ENCODE data around the gene TOX3. TPM values are rescaled to one million over a fixed set of nuclear protein-coding genes. Genes with fewer than 3 reads are reported as not detected.

Gene TOX3
- total and polyA plus RNA-seq, 4 donors = 1.3 to 3.5 (median 2.4) TPM

DNA sequence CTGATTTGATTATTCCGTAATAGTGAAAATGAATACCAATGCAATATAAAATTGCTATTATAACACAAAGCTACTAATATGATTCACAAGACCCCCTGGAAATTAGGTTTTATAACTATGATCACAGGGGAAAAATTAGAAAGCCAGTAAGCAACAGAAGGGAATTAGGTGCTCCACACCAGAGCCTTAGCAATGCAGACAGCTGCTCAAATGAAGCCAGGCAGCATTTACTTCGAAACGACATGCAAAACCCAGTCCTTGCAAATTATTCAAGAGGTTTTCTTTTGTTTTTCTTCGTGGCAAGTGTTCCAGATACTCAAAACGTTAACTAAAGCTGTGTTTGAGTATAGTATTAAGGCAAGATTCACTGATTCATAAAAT, 47.9 kb downstream of the TOX3 start:
- H3K27ac ChIP-seq (ENCODE audit: low read depth in 1 of 2, low read length in 2 of 2) = no peak overlapping the region
- peaks cover 5 to 34% (median 31%) of the 10 kb centered on the region in 4 donors for H3K4me1 ChIP-seq (ENCODE audit: control insufficient read depth in 4 of 4, insufficient read depth in 4 of 4, low read length in 3 of 4)
- no peaks in the 10 kb centered on the region for H3K9me3 ChIP-seq (ENCODE audit: control insufficient read depth in 4 of 4, low read length in 3 of 4)
- TF ChIP-seq, protein P1, sequence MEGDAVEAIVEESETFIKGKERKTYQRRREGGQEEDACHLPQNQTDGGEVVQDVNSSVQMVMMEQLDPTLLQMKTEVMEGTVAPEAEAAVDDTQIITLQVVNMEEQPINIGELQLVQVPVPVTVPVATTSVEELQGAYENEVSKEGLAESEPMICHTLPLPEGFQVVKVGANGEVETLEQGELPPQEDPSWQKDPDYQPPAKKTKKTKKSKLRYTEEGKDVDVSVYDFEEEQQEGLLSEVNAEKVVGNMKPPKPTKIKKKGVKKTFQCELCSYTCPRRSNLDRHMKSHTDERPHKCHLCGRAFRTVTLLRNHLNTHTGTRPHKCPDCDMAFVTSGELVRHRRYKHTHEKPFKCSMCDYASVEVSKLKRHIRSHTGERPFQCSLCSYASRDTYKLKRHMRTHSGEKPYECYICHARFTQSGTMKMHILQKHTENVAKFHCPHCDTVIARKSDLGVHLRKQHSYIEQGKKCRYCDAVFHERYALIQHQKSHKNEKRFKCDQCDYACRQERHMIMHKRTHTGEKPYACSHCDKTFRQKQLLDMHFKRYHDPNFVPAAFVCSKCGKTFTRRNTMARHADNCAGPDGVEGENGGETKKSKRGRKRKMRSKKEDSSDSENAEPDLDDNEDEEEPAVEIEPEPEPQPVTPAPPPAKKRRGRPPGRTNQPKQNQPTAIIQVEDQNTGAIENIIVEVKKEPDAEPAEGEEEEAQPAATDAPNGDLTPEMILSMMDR (IDR thresholded peaks at IDR 0.05; ENCODE audit: low read depth, low read length, missing input control) = no peak
- TF ChIP-seq, protein P2, sequence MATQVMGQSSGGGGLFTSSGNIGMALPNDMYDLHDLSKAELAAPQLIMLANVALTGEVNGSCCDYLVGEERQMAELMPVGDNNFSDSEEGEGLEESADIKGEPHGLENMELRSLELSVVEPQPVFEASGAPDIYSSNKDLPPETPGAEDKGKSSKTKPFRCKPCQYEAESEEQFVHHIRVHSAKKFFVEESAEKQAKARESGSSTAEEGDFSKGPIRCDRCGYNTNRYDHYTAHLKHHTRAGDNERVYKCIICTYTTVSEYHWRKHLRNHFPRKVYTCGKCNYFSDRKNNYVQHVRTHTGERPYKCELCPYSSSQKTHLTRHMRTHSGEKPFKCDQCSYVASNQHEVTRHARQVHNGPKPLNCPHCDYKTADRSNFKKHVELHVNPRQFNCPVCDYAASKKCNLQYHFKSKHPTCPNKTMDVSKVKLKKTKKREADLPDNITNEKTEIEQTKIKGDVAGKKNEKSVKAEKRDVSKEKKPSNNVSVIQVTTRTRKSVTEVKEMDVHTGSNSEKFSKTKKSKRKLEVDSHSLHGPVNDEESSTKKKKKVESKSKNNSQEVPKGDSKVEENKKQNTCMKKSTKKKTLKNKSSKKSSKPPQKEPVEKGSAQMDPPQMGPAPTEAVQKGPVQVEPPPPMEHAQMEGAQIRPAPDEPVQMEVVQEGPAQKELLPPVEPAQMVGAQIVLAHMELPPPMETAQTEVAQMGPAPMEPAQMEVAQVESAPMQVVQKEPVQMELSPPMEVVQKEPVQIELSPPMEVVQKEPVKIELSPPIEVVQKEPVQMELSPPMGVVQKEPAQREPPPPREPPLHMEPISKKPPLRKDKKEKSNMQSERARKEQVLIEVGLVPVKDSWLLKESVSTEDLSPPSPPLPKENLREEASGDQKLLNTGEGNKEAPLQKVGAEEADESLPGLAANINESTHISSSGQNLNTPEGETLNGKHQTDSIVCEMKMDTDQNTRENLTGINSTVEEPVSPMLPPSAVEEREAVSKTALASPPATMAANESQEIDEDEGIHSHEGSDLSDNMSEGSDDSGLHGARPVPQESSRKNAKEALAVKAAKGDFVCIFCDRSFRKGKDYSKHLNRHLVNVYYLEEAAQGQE (IDR thresholded peaks at IDR 0.05) = no peak
- TF ChIP-seq SP1 (IDR thresholded peaks at IDR 0.05) = no peak
- no peak for TF ChIP-seq RXRA (IDR thresholded peaks at IDR 0.05)
- TF ChIP-seq, protein P3, sequence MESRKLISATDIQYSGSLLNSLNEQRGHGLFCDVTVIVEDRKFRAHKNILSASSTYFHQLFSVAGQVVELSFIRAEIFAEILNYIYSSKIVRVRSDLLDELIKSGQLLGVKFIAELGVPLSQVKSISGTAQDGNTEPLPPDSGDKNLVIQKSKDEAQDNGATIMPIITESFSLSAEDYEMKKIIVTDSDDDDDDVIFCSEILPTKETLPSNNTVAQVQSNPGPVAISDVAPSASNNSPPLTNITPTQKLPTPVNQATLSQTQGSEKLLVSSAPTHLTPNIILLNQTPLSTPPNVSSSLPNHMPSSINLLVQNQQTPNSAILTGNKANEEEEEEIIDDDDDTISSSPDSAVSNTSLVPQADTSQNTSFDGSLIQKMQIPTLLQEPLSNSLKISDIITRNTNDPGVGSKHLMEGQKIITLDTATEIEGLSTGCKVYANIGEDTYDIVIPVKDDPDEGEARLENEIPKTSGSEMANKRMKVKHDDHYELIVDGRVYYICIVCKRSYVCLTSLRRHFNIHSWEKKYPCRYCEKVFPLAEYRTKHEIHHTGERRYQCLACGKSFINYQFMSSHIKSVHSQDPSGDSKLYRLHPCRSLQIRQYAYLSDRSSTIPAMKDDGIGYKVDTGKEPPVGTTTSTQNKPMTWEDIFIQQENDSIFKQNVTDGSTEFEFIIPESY (IDR thresholded peaks at IDR 0.05) = no peak
- TF ChIP-seq JUND (IDR thresholded peaks at IDR 0.05) = no peak
- no peak for TF ChIP-seq TAF1 (conservative IDR thresholded peaks at IDR 0.05)
- no peak for TF ChIP-seq HNF4A (conservative IDR thresholded peaks at IDR 0.05)
- TF ChIP-seq, protein P4, sequence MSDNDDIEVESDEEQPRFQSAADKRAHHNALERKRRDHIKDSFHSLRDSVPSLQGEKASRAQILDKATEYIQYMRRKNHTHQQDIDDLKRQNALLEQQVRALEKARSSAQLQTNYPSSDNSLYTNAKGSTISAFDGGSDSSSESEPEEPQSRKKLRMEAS (IDR thresholded peaks at IDR 0.05) = no peak
- TF ChIP-seq EGR1 (IDR thresholded peaks at IDR 0.05; ENCODE audit: low read depth in 2 of 2) = no peak
- TF ChIP-seq FOXA1 (IDR thresholded peaks at IDR 0.05) = no peak
- TF ChIP-seq RAD21 (IDR thresholded peaks at IDR 0.05) = no peak
- no peak for TF ChIP-seq GABPA (IDR thresholded peaks at IDR 0.05 in 1 of 2, conservative IDR thresholded peaks at IDR 0.05 in 1 of 2)
- TF ChIP-seq FOXA2 (IDR thresholded peaks at IDR 0.05) = no peak
- TF ChIP-seq NR2F2 (IDR thresholded peaks at IDR 0.05) = no peak
- no peak for TF ChIP-seq HNF4G (IDR thresholded peaks at IDR 0.05)
- no peak overlapping the region for H3K9ac ChIP-seq (ENCODE audit: low read depth in 1 of 2, low read length in 2 of 2)
- WGBS = 70% methylated on average over 5 of the region's 5 CpGs
- no peaks in the 10 kb centered on the region for H3K36me3 ChIP-seq (ENCODE audit: control insufficient read depth in 4 of 4, insufficient read depth in 3 of 4, low read depth in 1 of 4, low read length in 3 of 4)
- no peak overlapping the region for H3K4me3 ChIP-seq (ENCODE audit: low read depth in 1 of 3, low read length in 3 of 3)
- H3K27me3 ChIP-seq (ENCODE audit: control insufficient read depth in 4 of 4, insufficient read depth in 4 of 4, low read length in 3 of 4) = no peaks in the 10 kb centered on the region
- DNase-seq (ENCODE audit: low spot score) = no peak

All from liver (tissue), 9 donors.